Measurements from ENCODE around the gene COL25A1. TPM values are rescaled to one million over a fixed set of nuclear protein-coding genes. Genes with fewer than 3 reads are reported as not detected.
"Not testable (repeated sequence)": the region's sequence is repeated elsewhere in the genome, so short reads cannot be mapped to it uniquely, and the experiment has no call there.

The COL25A1 gene
- total RNA-seq, 2 donors from 2014 or later, result 0.29 TPM; not detected in 1

GRCh38 chr4:109111031-109111430 is 191.4 kb downstream of the COL25A1 start:
- intact Hi-C loops (cut with DNase I), result no loop called here
- no peaks in the 10 kb centered on the region for H3K4me1 ChIP-seq
- TF ChIP-seq, protein P1, sequence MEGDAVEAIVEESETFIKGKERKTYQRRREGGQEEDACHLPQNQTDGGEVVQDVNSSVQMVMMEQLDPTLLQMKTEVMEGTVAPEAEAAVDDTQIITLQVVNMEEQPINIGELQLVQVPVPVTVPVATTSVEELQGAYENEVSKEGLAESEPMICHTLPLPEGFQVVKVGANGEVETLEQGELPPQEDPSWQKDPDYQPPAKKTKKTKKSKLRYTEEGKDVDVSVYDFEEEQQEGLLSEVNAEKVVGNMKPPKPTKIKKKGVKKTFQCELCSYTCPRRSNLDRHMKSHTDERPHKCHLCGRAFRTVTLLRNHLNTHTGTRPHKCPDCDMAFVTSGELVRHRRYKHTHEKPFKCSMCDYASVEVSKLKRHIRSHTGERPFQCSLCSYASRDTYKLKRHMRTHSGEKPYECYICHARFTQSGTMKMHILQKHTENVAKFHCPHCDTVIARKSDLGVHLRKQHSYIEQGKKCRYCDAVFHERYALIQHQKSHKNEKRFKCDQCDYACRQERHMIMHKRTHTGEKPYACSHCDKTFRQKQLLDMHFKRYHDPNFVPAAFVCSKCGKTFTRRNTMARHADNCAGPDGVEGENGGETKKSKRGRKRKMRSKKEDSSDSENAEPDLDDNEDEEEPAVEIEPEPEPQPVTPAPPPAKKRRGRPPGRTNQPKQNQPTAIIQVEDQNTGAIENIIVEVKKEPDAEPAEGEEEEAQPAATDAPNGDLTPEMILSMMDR (IDR thresholded peaks at IDR 0.05), result no peak
- no peak overlapping the region for H3K9ac ChIP-seq (ENCODE audit: low read depth in 2 of 2, low read length in 2 of 2)
- no peaks in the 10 kb centered on the region for H3K9me3 ChIP-seq
- H3K27ac ChIP-seq, result no peak overlapping the region
- no peak overlapping the region for H3K4me3 ChIP-seq
- no peaks in the 10 kb centered on the region for H3K36me3 ChIP-seq
- H3K27me3 ChIP-seq, result no peaks in the 10 kb centered on the region
- no peak for DNase-seq

GRCh38 chr4:109108215-109108614 is 194.2 kb downstream of the COL25A1 start:
- H3K27ac ChIP-seq; H3K9me3 ChIP-seq; H3K36me3 ChIP-seq; H3K27me3 ChIP-seq; H3K4me3 ChIP-seq; H3K9ac ChIP-seq (ENCODE audit: low read depth in 2 of 2, low read length in 2 of 2); DNase-seq; H3K4me1 ChIP-seq; intact Hi-C loops (cut with DNase I): not testable (repeated sequence)

GRCh38 chr4:109094056-109094455 is 208.4 kb downstream of the COL25A1 start:
- H3K4me1 ChIP-seq, result no peaks in the 10 kb centered on the region
- no peak overlapping the region for H3K27ac ChIP-seq
- intact Hi-C loops (cut with DNase I), result no loop called here
- H3K4me3 ChIP-seq, result no peak overlapping the region
- DNase-seq, result no peak
- no peak overlapping the region for H3K9ac ChIP-seq (ENCODE audit: low read depth in 2 of 2, low read length in 2 of 2)
- H3K27me3 ChIP-seq, result no peaks in the 10 kb centered on the region
- TF ChIP-seq, protein P1 (IDR thresholded peaks at IDR 0.05), result no peak
- no peaks in the 10 kb centered on the region for H3K36me3 ChIP-seq
- H3K9me3 ChIP-seq, result no peaks in the 10 kb centered on the region

DNA sequence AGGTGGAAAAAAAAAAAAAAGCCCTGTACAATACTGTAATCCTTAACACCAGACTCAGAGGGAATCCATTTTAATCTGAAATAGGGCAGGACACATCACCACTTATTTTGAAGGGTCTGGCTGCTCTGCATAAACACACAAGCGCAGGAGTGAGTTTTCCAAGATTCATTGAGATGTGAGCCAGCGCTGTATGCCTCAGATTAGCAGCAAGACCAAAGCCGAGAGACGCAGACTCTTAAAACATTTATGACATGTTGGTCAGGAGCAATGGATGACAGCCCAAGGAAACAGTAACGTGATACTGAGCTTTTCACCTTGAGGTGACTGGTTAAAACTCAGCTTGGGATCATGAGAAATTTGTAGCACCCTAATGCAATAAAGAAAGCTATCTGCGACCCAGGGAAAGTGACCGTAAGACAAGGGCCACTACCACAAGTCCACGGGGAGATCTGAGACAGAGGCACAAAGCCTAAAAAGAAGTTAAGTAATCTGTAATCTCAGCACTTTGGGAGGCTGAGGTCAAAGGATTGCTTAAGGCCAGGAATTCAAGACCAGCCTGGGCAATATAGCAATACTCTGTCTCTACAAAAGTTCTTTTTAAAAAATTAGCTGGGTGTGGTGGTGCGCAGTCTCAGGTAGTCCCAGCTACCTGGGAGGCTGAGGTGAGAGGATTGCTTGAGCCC is 210.6 kb downstream of the COL25A1 start:
- no peaks in the 10 kb centered on the region for H3K4me1 ChIP-seq
- H3K36me3 ChIP-seq, result no peaks in the 10 kb centered on the region
- no peak for DNase-seq
- intact Hi-C loops (cut with DNase I), result no loop called here
- TF ChIP-seq, protein P1 (IDR thresholded peaks at IDR 0.05), result no peak
- H3K27ac ChIP-seq, result no peak overlapping the region
- no peaks in the 10 kb centered on the region for H3K9me3 ChIP-seq
- no peak overlapping the region for H3K9ac ChIP-seq (ENCODE audit: low read depth in 2 of 2, low read length in 2 of 2)
- H3K27me3 ChIP-seq, result no peaks in the 10 kb centered on the region
- no peak overlapping the region for H3K4me3 ChIP-seq

- no peak for DNase-seq
- no peaks in the 10 kb centered on the region for H3K27me3 ChIP-seq
- H3K27ac ChIP-seq, result no peak overlapping the region
- H3K36me3 ChIP-seq, result no peaks in the 10 kb centered on the region
- H3K9ac ChIP-seq (ENCODE audit: low read depth in 2 of 2, low read length in 2 of 2), result no peak overlapping the region
- no peaks in the 10 kb centered on the region for H3K4me1 ChIP-seq
- TF ChIP-seq, protein P1 (IDR thresholded peaks at IDR 0.05), result no peak
- H3K9me3 ChIP-seq, result no peaks in the 10 kb centered on the region
- intact Hi-C loops (cut with DNase I), result no loop called here
- no peak overlapping the region for H3K4me3 ChIP-seq
These were observed 218.5 kb downstream of the COL25A1 start for GRCh38 chr4:109083911-109084310.

GRCh38 chr4:109079731-109080130 is 222.7 kb downstream of the COL25A1 start:
- no peak overlapping the region for H3K4me3 ChIP-seq
- intact Hi-C loops (cut with DNase I), result no loop called here
- no peak overlapping the region for H3K27ac ChIP-seq
- no peak overlapping the region for H3K9ac ChIP-seq (ENCODE audit: low read depth in 2 of 2, low read length in 2 of 2)
- no peaks in the 10 kb centered on the region for H3K9me3 ChIP-seq
- no peak for DNase-seq
- H3K36me3 ChIP-seq, result no peaks in the 10 kb centered on the region
- no peaks in the 10 kb centered on the region for H3K27me3 ChIP-seq
- TF ChIP-seq, protein P1 (IDR thresholded peaks at IDR 0.05), result no peak
- no peaks in the 10 kb centered on the region for H3K4me1 ChIP-seq
